AG10803 (cell line): ENCODE measurements around the gene CABLES2.

Experiments
- DNase-seq: peaks from one replicate; pipeline ENCODE4 v3.0.0; 2010; ENCODE audit warnings: low read depth
- H3K4me3 ChIP-seq: 2 replicates; pipeline ENCODE4 v1.5.1; 2011; ENCODE audit warnings: mild to moderate bottlenecking, low read length, control low read depth
- CTCF ChIP-seq: conservative IDR thresholded peaks from 2 replicates; pipeline ENCODE4 v1.5.1; 2011; ENCODE audit warnings: mild to moderate bottlenecking, low read length, control low read depth, inconsistent platforms

CABLES2 gene

GRCh38 chr20:62347445-62347844 is 59.6 kb downstream of the CABLES2 start:
- H3K4me3 ChIP-seq: no peak overlapping the region
- DNase-seq: no peak
- no peak for TF ChIP-seq CTCF

- TF ChIP-seq CTCF: no peak
- no peak for DNase-seq
- no peak overlapping the region for H3K4me3 ChIP-seq
Observed at GRCh38 chr20:62347151-62347404, 60.0 kb downstream of the CABLES2 start.

GRCh38 chr20:62346398-62347150 is 60.5 kb downstream of the CABLES2 start:
- no peak overlapping the region for H3K4me3 ChIP-seq
- no peak for DNase-seq
- TF ChIP-seq CTCF: no peak

- no peak overlapping the region for H3K4me3 ChIP-seq
- DNase-seq: no peak
- no peak for TF ChIP-seq CTCF
Observed at GRCh38 chr20:62345681-62346370, 61.3 kb downstream of the CABLES2 start.

GRCh38 chr20:62344782-62345181 is 62.3 kb downstream of the CABLES2 start:
- H3K4me3 ChIP-seq: no peak overlapping the region
- TF ChIP-seq CTCF: no peak
- DNase-seq: no peak

- DNase-seq: no peak
- H3K4me3 ChIP-seq: no peak overlapping the region
- TF ChIP-seq CTCF: no peak
Observed at GRCh38 chr20:62344092-62344491, 63.0 kb downstream of the CABLES2 start.

GRCh38 chr20:62342910-62343309 is 64.2 kb downstream of the CABLES2 start:
- no peak for DNase-seq
- TF ChIP-seq CTCF: no peak
- H3K4me3 ChIP-seq: no peak overlapping the region
